HG03280 (cell line): ENCODE data around the gene GEMIN4.
"Not testable (repeated sequence)": the region's sequence is repeated elsewhere in the genome, so short reads cannot be mapped to it uniquely, and the experiment has no call there.

Source experiments
- ATAC-seq: cut with Tn5 transposase; IDR thresholded peaks from one replicate; pipeline ENCODE4 v1.9.1; 2021; ENCODE audit warnings: mild to moderate bottlenecking, moderate library complexity; ENCODE audit not compliant: unreplicated experiment

The GEMIN4 gene

GRCh38 chr17:704111-704864 is 47.8 kb downstream of the GEMIN4 start:
- no peak for ATAC-seq

DNA sequence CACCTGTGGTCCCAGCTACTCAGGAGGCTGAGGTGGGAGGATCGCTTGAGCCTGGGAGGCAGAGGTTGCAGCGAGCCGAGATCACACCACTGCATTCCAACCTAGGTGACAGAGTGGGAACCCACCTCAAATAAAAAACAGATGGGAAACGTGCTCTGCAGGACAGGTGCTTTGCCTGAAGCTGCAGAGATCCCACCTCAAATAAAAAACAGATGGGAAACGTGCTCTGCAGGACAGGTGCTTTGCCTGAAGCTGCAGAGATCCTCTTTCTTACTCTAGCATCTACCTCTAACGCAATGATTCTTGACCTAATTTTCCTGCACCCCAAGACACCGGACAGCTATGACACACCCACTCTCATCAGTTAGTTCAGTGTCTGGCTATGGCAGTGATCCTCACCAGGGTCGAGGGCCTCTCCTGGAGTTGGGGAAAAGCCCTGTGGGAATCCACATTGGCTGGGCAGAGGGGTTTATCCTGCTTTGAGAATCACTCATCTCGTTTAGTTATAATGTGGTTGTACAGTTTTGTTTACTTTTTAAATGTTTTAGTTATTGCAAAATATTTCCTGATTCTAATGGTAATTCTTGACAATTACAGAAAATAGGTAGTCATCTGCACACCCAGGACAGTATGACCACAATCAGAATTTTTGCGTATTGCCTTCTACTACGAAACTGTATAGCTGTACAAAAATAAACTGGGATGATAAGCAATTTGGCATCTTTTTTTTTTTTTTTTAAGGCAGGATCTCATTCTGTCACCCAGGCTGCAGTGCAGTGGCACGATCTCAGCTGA is 48.8 kb downstream of the GEMIN4 start:
- no peak for ATAC-seq

DNA sequence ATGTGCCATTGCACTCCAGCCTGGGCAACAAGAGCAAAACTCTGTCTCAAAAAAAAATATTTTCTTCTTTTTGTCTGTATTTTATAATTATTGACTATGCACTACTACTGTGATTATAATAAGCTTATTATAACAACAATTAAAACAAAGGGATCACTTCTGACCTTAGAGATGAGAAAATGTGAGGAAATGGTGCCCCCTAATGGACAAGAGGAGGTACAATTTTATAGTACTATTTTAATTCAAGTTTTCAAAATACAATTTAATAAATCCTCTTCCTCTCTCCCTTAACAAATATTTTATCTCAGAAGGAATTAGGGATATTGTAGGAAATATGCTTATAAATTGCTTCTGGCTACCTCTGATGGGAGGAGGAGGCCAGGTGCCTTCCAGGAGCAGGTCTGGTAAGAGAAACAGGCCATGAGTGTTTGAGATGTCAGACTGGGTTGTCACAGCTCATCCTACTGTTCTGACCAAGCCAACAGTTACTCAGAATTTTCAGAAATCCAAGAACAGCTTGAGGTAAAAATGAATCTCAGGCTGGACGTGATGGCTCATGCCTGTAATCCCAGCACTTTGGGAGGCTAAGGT is 51.5 kb downstream of the GEMIN4 start:
- no peak for ATAC-seq

- ATAC-seq: no peak
Measured at GRCh38 chr17:699345-699744, 52.7 kb downstream of the GEMIN4 start.

GRCh38 chr17:698096-698495 is 54.0 kb downstream of the GEMIN4 start:
- not testable (repeated sequence) for ATAC-seq

DNA sequence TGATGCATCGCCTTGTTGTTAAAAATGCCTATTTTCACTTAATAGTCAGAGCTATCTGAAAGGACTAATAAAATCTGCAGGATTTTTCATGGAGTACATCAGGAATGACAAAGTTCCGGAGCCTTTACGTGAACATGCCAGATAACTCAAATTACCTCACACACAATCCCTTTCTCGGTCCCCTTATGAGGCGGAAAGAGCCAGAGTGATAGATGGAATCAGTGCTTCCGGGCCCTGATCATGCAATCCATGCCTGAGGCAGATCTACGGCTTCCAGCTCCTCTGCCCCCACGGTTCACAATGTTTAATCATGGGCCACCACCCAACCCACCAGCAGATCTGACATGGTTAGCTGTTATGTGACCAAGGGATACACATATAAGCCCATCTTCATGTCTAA is 54.4 kb downstream of the GEMIN4 start:
- ATAC-seq: no peak

- no peak for ATAC-seq
Measured at GRCh38 chr17:696369-696768, 55.7 kb downstream of the GEMIN4 start.
